Astrocyte of the hippocampus (primary cell): ENCODE results near the gene HINT1.
A peak's percentile ranks its signal among the peaks of the same experiment; 100 is the strongest.

Experiments
- DNase-seq: peaks from one replicate; pipeline ENCODE4 v3.0.0; 2011; ENCODE audit warnings: low read depth, low spot score

The HINT1 gene

DNA sequence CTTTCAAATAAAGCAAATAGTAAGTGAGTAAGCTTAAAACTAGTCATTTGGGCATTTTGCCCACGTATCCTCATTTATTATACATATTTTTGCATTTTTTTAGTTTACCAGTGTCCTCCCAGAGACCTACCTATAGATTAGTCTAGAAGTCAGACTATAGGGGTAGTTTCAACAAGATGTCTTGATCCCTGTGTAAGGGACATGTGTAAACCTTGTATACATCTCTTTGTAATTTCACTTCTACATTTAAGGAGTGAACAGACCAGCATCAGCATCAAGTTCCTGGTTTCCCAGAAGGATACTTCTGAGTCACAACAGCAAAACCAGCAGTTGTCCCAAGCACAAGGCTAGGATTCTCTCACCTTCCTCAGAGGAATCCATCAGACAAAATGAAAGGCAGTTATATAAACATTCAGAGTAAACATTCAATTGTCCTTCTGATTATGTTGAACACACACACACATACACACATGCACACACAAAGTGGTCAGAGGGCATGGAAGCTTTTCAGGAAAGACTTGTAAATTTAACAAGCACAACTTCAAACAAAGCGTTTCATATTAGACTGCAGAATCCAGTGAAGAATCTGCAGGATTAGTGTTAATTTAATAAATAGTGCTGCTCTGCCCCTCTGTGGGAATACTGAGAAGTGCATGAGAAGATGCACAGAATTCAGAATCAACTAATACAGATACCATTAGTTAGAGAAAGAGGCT, 55.4 kb downstream of the HINT1 start:
- peak; percentile 67 for DNase-seq
